GM12878 (cell line): ENCODE results near the gene ITGB2. TPM values are rescaled to one million over a fixed set of nuclear protein-coding genes. Genes with fewer than 3 reads are reported as not detected.

ENCODE experiments used
- ATAC-seq: fragments of 200-7000 bp; cut with Tn5 transposase; 3 replicates; pipeline ENCODE4 v1.9.1; 2020; ENCODE audit warnings: mild to moderate bottlenecking, moderate library complexity
- BruUV-seq: library from RNA; stranded (reverse); fragments of 400-500 nt; replicated peaks from 2 replicates; lab custom pipeline; 2021; lab: Mats Ljungman, UMichigan
- CTCF ChIA-PET: fragments of 300-600 bp; sonication (Branson Sonifier 250); formaldehyde crosslinking; extraction: SDS; loops from one replicate; lab custom pipeline; 2021; ENCODE audit warnings: inconsistent platforms; lab: Yijun Ruan, JAX
- POLR2A ChIA-PET: fragments of 350-600 bp; formaldehyde crosslinking; extraction: SDS; loops from one replicate; lab custom pipeline; 2021; ENCODE audit warnings: inconsistent platforms; lab: Charles Lee
- RAD21 ChIA-PET: fragments of 300-600 bp; sonication (Branson Sonifier 250); formaldehyde crosslinking; loops from one replicate; lab custom pipeline; 2023; ENCODE audit warnings: antibody characterized with exemption; ENCODE audit not compliant: unreplicated experiment; lab: Charles Lee
- SMC1A ChIA-PET: fragments of 300-600 bp; sonication (Branson Sonifier 250); formaldehyde crosslinking; loops from one replicate; lab custom pipeline; 2023; ENCODE audit not compliant: unreplicated experiment, uncharacterized antibody; lab: Charles Lee
- DNase-seq: peaks from one replicate; pipeline ENCODE4 v3.0.0-alpha.2; 2011; ENCODE audit warnings: low read depth, low spot score
- FAIRE-seq: peaks from 3 replicates; lab custom pipeline; 2011; peaks lifted over from hg19 to GRCh38; lab: Jason Lieb, UNC
- H2AFZ ChIP-seq: 2 replicates; pipeline ENCODE4 v1.6.0; 2011; ENCODE audit warnings: low read depth, low read length, control low read depth; ENCODE audit not compliant: control insufficient read depth
- H3K27ac ChIP-seq: 2 replicates; pipeline ENCODE4 v1.5.1; 2011; ENCODE audit warnings: control low read depth; ENCODE audit not compliant: control insufficient read depth, insufficient read depth
- H3K27me3 ChIP-seq, 2 experiments: replicated peaks in 1 of 2; 2 replicates each; pipeline versions ENCODE4 v1.6.0 to v1.6.1; 2011; ENCODE audit warnings: low read length in 1 of 2; ENCODE audit not compliant: control insufficient read depth in 2 of 2, insufficient read depth in 2 of 2
- H3K36me3 ChIP-seq, 2 experiments: 2 replicates each; pipeline ENCODE4 v1.5.1; 2011; ENCODE audit warnings: low read length in 1 of 2; ENCODE audit not compliant: control insufficient read depth in 2 of 2, insufficient read depth in 2 of 2
- H3K4me1 ChIP-seq: 2 replicates; pipeline ENCODE4 v1.6.1; 2011; ENCODE audit warnings: mild to moderate bottlenecking, low read length, moderate library complexity, mixed read lengths; ENCODE audit not compliant: control insufficient read depth, insufficient read depth
- H3K4me2 ChIP-seq: 2 replicates; pipeline ENCODE4 v1.6.0; 2011; ENCODE audit warnings: control low read depth; ENCODE audit not compliant: control insufficient read depth, insufficient read depth
- H3K4me3 ChIP-seq: fragments of 200-600 bp; sonication (generic); 2 replicates; pipeline ENCODE4 v1.5.1; 2016
- H3K79me2 ChIP-seq: 2 replicates; pipeline ENCODE4 v1.6.0; 2011; ENCODE audit warnings: low read length; ENCODE audit not compliant: control insufficient read depth, insufficient read depth
- H3K9ac ChIP-seq: 2 replicates; pipeline ENCODE4 v1.8.0; 2011; ENCODE audit warnings: low read length, control low read depth, mixed read lengths; ENCODE audit not compliant: control insufficient read depth, insufficient read depth
- H3K9me3 ChIP-seq: replicated peaks from 3 replicates; pipeline ENCODE4 v1.5.1; 2011; ENCODE audit warnings: mild to moderate bottlenecking, low read length; ENCODE audit not compliant: control insufficient read depth, insufficient read depth
- H4K20me1 ChIP-seq: 2 replicates; pipeline ENCODE4 v1.6.0; 2011; ENCODE audit not compliant: control insufficient read depth, insufficient read depth
- EED ChIP-seq: sonication (generic); IDR thresholded peaks from 2 replicates; pipeline ENCODE4 v1.6.1; 2016; ENCODE audit warnings: antibody characterized with exemption, low read depth
- MEF2A ChIP-seq: IDR thresholded peaks from 2 replicates; pipeline ENCODE4 v1.6.1; 2011; ENCODE audit warnings: low read depth, mild to moderate bottlenecking, low read length, moderate library complexity; ENCODE audit not compliant: insufficient read depth
- MEF2B ChIP-seq: fragments of 450-650 bp; IDR thresholded peaks from 2 replicates; pipeline ENCODE4 v1.6.1; 2018; ENCODE audit warnings: mild to moderate bottlenecking, moderate library complexity; ENCODE audit not compliant: partially characterized antibody, poor library complexity, severe bottlenecking
- NFIC ChIP-seq: IDR thresholded peaks from 2 replicates; pipeline ENCODE4 v1.6.1; 2012; ENCODE audit warnings: low read depth, mild to moderate bottlenecking, inconsistent platforms, low read length, moderate library complexity
- ZNF384 ChIP-seq: IDR thresholded peaks from 2 replicates; pipeline ENCODE4 v1.6.1; 2012; ENCODE audit warnings: low read depth, mild to moderate bottlenecking, low read length, improper control_type of control experiment, borderline replicate concordance
- ZSCAN29 ChIP-seq: fragments of 450-650 bp; IDR thresholded peaks from 2 replicates; pipeline ENCODE4 v1.6.1; 2017; ENCODE audit warnings: mild to moderate bottlenecking, moderate library complexity
- WGBS: methylation state at CpG from one replicate; pipeline ENCODE4 v1.1.6; 2016; ENCODE audit warnings: low lambda C conversion rate; ENCODE audit not compliant: insufficient replicate concordance, insufficient coverage; ENCODE audit errors: missing lambda C conversion rate; 5-methylcytosine and 5-hydroxymethylcytosine counted together
- in situ Hi-C: fragments of 300-500 bp; cut with MboI; formaldehyde crosslinking; loops from 9 replicates; pipeline ENCODE4 v1.14.3; 2018; ENCODE audit warnings: mixed read lengths
- intact Hi-C: fragments of 100-400 bp; cut with micrococcal nuclease; formaldehyde crosslinking; loops from one replicate; pipeline ENCODE4 v1.14.2; 2022; ENCODE audit not compliant: unreplicated experiment
- polyA plus RNA-seq, 11 experiments: library from polyadenylated mRNA; depleted of rRNA in 4 of 11; unstranded in 6 of 11; stranded (reverse) in 5 of 11; fragments of >200 nt; fragmentation: Nextera tagmentation in 4 of 11; fragmentation: Illumina TruSeq in 1 of 11; extraction: Ambion mirVana in 4 of 11; extraction: Trizol in 1 of 11; gene quantifications; 1 replicate in 1 of 11; 2 replicates in 10 of 11; pipeline versions ENCODE4 v1.2.1 to v1.2.3, GENCODE V29; 2011 to 2016; ENCODE audit warnings: inconsistent platforms in 2 of 11, missing spikeins in 2 of 11, low read depth in 1 of 11
- total RNA-seq, 4 experiments: library from RNA; depleted of rRNA in 3 of 4; stranded (reverse); fragments of >200 nt in 3 of 4; fragmentation: Illumina TruSeq in 1 of 4; extraction: Trizol in 1 of 4; gene quantifications; 2 replicates each; pipeline versions ENCODE4 v1.2.1 to v1.2.3, GENCODE V29; 2013 to 2021
- TF ChIP-seq, protein P1 (sequence below): fragments of 450-650 bp; IDR thresholded peaks from 2 replicates; pipeline ENCODE4 v1.6.1; 2016; ENCODE audit warnings: mild to moderate bottlenecking
- TF ChIP-seq, protein P2 (sequence below): IDR thresholded peaks from 2 replicates; pipeline ENCODE4 v1.6.1; 2012; ENCODE audit warnings: improper control_type of control experiment, low read depth, low read length; ENCODE audit not compliant: insufficient replicate concordance
- TF ChIP-seq, protein P3 (sequence below): IDR thresholded peaks from 2 replicates; pipeline ENCODE4 v1.6.1; 2011; ENCODE audit warnings: mild to moderate bottlenecking, low read depth, low read length, moderate library complexity; ENCODE audit not compliant: insufficient replicate concordance

ITGB2 gene
- total and polyA plus RNA-seq, 10 of the 15 experiments (the other 5 are each of a cell fraction or from before 2014, with no cell fraction given): 8.0 to 172 (median 58.9) TPM

DNA sequence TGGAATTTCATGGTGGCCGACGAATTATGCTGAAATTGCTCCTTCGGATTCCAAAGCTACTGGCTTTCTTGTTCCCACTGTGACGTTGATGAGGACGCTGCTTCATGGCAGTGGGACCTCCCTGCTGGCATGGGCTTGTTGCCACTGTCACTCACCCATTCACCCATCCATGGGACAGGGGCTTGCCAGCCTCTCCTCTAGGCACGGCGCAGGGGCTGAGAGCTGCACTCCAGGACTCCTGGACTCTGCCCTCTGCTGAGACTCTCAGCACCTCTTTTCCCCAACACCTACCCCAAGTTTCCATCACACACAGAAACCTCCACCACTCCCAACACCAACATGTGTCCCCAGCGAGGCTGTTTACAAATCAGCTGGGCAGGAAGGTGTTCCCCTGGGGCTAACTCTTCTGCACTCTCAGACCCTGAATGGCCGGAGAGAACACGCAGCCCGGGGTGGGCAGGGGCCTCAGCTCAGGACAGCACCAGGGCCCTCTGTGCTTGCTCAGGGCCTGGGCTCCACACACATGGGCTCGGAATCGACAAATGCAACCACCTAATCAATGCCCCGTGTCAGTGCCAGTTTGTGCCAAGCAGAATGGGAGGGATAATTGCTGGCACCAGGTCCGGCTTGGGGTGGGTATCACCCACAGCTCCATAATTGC, 3.1 kb downstream of the ITGB2 start:
- Histone ChIP-seq H3K4me1 (peaks cover 23% of the 10 kb centered on the region), H3K27ac (no peak overlapping the region), H3K27me3 (no peaks in the 10 kb centered on the region), H3K79me2 (peaks cover 38% of the 10 kb centered on the region), H3K9me3 (no peaks in the 10 kb centered on the region), H3K4me3 (no peak overlapping the region), H3K36me3 (peaks cover 0 to 7% of the 10 kb centered on the region in 2 experiments; a peak in 3 of 4 replicates), H3K4me2 (peak overlapping the region; percentile 46), H2AFZ (no peak overlapping the region), H4K20me1 (no peaks in the 10 kb centered on the region), H3K9ac (no peak overlapping the region)
- ChIA-PET CTCF (interaction anchor here (1.1 to 2.7 kb wide), 4 partner anchors 10 to 43 kb away, joined by 3 to 21 read pairs (median 4); no protein-coding TSS in a partner anchor), SMC1A (interaction anchor here (1.0 to 4.1 kb wide), 5 partner anchors 9 to 45 kb away, joined by 3 to 15 read pairs (median 5); no protein-coding TSS in a partner anchor), POLR2A (interaction anchor here (1.4 to 2.0 kb wide), 3 partner anchors 10 to 36 kb away, joined by 5 to 26 read pairs (median 8); no protein-coding TSS in a partner anchor), RAD21 (interaction anchor here (1.0 to 1.9 kb wide), 3 partner anchors 10 to 14 kb away, joined by 5 to 13 read pairs (median 7); no protein-coding TSS in a partner anchor)
- 74% methylated on average over 15 of the region's 15 CpGs for WGBS
- FAIRE-seq (no peak), DNase-seq (no peak), ATAC-seq (no peak)
- intact Hi-C loops: no loop called here
- in situ Hi-C loops: no loop called here
- BruUV-seq: no TSS peak
- TF ChIP-seq, protein P1, sequence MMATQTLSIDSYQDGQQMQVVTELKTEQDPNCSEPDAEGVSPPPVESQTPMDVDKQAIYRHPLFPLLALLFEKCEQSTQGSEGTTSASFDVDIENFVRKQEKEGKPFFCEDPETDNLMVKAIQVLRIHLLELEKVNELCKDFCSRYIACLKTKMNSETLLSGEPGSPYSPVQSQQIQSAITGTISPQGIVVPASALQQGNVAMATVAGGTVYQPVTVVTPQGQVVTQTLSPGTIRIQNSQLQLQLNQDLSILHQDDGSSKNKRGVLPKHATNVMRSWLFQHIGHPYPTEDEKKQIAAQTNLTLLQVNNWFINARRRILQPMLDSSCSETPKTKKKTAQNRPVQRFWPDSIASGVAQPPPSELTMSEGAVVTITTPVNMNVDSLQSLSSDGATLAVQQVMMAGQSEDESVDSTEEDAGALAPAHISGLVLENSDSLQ: peak; percentile 27; the same call in 1 of the 2 replicates
- no peak for TF ChIP-seq NFIC
- no peak for TF ChIP-seq MEF2A
- TF ChIP-seq, protein P2, sequence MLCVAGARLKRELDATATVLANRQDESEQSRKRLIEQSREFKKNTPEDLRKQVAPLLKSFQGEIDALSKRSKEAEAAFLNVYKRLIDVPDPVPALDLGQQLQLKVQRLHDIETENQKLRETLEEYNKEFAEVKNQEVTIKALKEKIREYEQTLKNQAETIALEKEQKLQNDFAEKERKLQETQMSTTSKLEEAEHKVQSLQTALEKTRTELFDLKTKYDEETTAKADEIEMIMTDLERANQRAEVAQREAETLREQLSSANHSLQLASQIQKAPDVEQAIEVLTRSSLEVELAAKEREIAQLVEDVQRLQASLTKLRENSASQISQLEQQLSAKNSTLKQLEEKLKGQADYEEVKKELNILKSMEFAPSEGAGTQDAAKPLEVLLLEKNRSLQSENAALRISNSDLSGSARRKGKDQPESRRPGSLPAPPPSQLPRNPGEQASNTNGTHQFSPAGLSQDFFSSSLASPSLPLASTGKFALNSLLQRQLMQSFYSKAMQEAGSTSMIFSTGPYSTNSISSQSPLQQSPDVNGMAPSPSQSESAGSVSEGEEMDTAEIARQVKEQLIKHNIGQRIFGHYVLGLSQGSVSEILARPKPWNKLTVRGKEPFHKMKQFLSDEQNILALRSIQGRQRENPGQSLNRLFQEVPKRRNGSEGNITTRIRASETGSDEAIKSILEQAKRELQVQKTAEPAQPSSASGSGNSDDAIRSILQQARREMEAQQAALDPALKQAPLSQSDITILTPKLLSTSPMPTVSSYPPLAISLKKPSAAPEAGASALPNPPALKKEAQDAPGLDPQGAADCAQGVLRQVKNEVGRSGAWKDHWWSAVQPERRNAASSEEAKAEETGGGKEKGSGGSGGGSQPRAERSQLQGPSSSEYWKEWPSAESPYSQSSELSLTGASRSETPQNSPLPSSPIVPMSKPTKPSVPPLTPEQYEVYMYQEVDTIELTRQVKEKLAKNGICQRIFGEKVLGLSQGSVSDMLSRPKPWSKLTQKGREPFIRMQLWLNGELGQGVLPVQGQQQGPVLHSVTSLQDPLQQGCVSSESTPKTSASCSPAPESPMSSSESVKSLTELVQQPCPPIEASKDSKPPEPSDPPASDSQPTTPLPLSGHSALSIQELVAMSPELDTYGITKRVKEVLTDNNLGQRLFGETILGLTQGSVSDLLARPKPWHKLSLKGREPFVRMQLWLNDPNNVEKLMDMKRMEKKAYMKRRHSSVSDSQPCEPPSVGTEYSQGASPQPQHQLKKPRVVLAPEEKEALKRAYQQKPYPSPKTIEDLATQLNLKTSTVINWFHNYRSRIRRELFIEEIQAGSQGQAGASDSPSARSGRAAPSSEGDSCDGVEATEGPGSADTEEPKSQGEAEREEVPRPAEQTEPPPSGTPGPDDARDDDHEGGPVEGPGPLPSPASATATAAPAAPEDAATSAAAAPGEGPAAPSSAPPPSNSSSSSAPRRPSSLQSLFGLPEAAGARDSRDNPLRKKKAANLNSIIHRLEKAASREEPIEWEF: no peak
- no peak for TF ChIP-seq EED
- TF ChIP-seq, protein P3, sequence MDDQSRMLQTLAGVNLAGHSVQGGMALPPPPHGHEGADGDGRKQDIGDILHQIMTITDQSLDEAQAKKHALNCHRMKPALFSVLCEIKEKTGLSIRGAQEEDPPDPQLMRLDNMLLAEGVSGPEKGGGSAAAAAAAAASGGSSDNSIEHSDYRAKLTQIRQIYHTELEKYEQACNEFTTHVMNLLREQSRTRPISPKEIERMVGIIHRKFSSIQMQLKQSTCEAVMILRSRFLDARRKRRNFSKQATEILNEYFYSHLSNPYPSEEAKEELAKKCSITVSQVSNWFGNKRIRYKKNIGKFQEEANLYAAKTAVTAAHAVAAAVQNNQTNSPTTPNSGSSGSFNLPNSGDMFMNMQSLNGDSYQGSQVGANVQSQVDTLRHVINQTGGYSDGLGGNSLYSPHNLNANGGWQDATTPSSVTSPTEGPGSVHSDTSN: no peak
- no peak for TF ChIP-seq ZSCAN29
- TF ChIP-seq ZNF384: no peak
- peak; percentile 35 for TF ChIP-seq MEF2B
